Measurements from ENCODE around the gene SLC9A3. TPM values are rescaled to one million over a fixed set of nuclear protein-coding genes. Genes with fewer than 3 reads are reported as not detected.

The SLC9A3 gene
- total RNA-seq, 4 donors from 2014 or later: 0.29 to 3.9 (median 2.6) TPM

- H3K27me3 ChIP-seq: peaks cover 0 to 7% of the 10 kb centered on the region in 2 donors
- no peak overlapping the region for H3K4me3 ChIP-seq
- H3K4me1 ChIP-seq: no peaks in the 10 kb centered on the region
- DNase-seq: no peak
- no peaks in the 10 kb centered on the region for H3K36me3 ChIP-seq
- no peak overlapping the region for H3K27ac ChIP-seq
- intact Hi-C loops (cut with DNase I; ENCODE audit: low total_unique reads): no loop called here
- H3K9me3 ChIP-seq: no peaks in the 10 kb centered on the region
- TF ChIP-seq POLR2A (IDR thresholded peaks at IDR 0.05) (no peak), CTCF (IDR thresholded peaks at IDR 0.05) (no peak)
These were observed 26.3 kb downstream of the SLC9A3 start for GRCh38 chr5:497871-498509.

GRCh38 chr5:497090-497700 is 27.1 kb downstream of the SLC9A3 start:
- no peaks in the 10 kb centered on the region for H3K36me3 ChIP-seq
- H3K9me3 ChIP-seq: no peaks in the 10 kb centered on the region
- TF ChIP-seq POLR2A (IDR thresholded peaks at IDR 0.05) (no peak), CTCF (IDR thresholded peaks at IDR 0.05) (no peak)
- no peak for DNase-seq
- peaks cover 0 to 12% of the 10 kb centered on the region in 2 donors for H3K27me3 ChIP-seq
- no peak overlapping the region for H3K4me3 ChIP-seq
- intact Hi-C loops (cut with DNase I; ENCODE audit: low total_unique reads): no loop called here
- H3K4me1 ChIP-seq: no peaks in the 10 kb centered on the region
- H3K27ac ChIP-seq: no peak overlapping the region

GRCh38 chr5:496028-496427 is 28.2 kb downstream of the SLC9A3 start:
- Histone ChIP-seq H3K27me3 (peaks cover 0 to 12% of the 10 kb centered on the region in 2 donors), H3K4me1 (no peaks in the 10 kb centered on the region), H3K36me3 (no peaks in the 10 kb centered on the region), H3K27ac (no peak overlapping the region), H3K4me3 (no peak overlapping the region), H3K9me3 (no peaks in the 10 kb centered on the region)
- TF ChIP-seq CTCF (IDR thresholded peaks at IDR 0.05) (no peak), POLR2A (IDR thresholded peaks at IDR 0.05) (no peak)
- no peak for DNase-seq
- intact Hi-C loops (cut with DNase I; ENCODE audit: low total_unique reads): no loop called here

- H3K27me3 ChIP-seq: peaks cover 0 to 12% of the 10 kb centered on the region in 2 donors
- intact Hi-C loops (cut with DNase I; ENCODE audit: low total_unique reads): no loop called here
- no peaks in the 10 kb centered on the region for H3K9me3 ChIP-seq
- H3K36me3 ChIP-seq: no peaks in the 10 kb centered on the region
- no peak for DNase-seq
- no peaks in the 10 kb centered on the region for H3K4me1 ChIP-seq
- no peak overlapping the region for H3K27ac ChIP-seq
- no peak for TF ChIP-seq POLR2A (IDR thresholded peaks at IDR 0.05)
- no peak for TF ChIP-seq CTCF (IDR thresholded peaks at IDR 0.05)
- no peak overlapping the region for H3K4me3 ChIP-seq
These were observed 29.5 kb downstream of the SLC9A3 start for GRCh38 chr5:494667-495255.

GRCh38 chr5:493758-494157 is 30.5 kb downstream of the SLC9A3 start:
- intact Hi-C loops (cut with DNase I; ENCODE audit: low total_unique reads): no loop called here
- H3K27me3 ChIP-seq: peaks cover 0 to 12% of the 10 kb centered on the region in 2 donors
- TF ChIP-seq CTCF (IDR thresholded peaks at IDR 0.05) (no peak), POLR2A (IDR thresholded peaks at IDR 0.05) (no peak)

More at GRCh38 chr5:493758-494157, 30.5 kb downstream of the SLC9A3 start:
- Histone ChIP-seq H3K4me1 (no peaks in the 10 kb centered on the region), H3K9me3 (no peaks in the 10 kb centered on the region), H3K4me3 (no peak overlapping the region), H3K36me3 (no peaks in the 10 kb centered on the region), H3K27ac (no peak overlapping the region)
- no peak for DNase-seq

Measured in uterus (tissue), 4 donors.